Uterus (tissue), 2 donors: ENCODE results near the gene H6PD.
A peak's percentile ranks its signal among the peaks of the same experiment; 100 is the strongest.

Source experiments
- CTCF ChIP-seq, 4 experiments: fragments of 200-600 bp in 2 of 4; fragments of 450-650 bp in 2 of 4; sonication (generic) in 2 of 4; IDR thresholded peaks; one replicate each; pipeline ENCODE4 v1.5.1; 2016 to 2019; ENCODE audit warnings: antibody characterized with exemption in 4 of 4, mild to moderate bottlenecking in 2 of 4, moderate library complexity in 1 of 4
- POLR2A ChIP-seq, 2 donors: fragments of 450-650 bp; IDR thresholded peaks; one replicate each; pipeline ENCODE4 v1.6.1; 2016; ENCODE audit warnings: antibody characterized with exemption in 2 of 2, mild to moderate bottlenecking in 1 of 2, moderate library complexity in 1 of 2

GRCh38 chr1:9294405-9294773, 59.8 kb downstream of the H6PD start:
- TF ChIP-seq CTCF (IDR thresholded peaks at IDR 0.05) (peak in 1 of 4 experiments; percentile 18), POLR2A (IDR thresholded peaks at IDR 0.05) (peak in 1 of 2 donors; percentile 6)
